Activated CD8-positive, alpha-beta T cell treated with anti-CD3 and anti-CD28 coated beads, Interleukin-2, amount 10 ng/mL, durations not matched to agents 7 days and 5 days (primary cell): Measurements from ENCODE around the gene NUBPL. TPM values are rescaled to one million over a fixed set of nuclear protein-coding genes. Genes with fewer than 3 reads are reported as not detected.

Experiments used
- ATAC-seq: fragments of 150-1000 bp; cut with Tn5 transposase; one replicate; pipeline ENCODE4 v1.10.0; 2021; ENCODE audit warnings: moderate library complexity
- CTCF ChIA-PET: fragments of 350-600 bp; sonication (Branson Sonifier 250); formaldehyde crosslinking; loops from one replicate; lab custom pipeline; 2021; ENCODE audit warnings: antibody characterized with exemption; lab: Charles Lee
- POLR2A ChIA-PET: fragments of 350-600 bp; sonication (Branson Sonifier 250); formaldehyde crosslinking; loops from one replicate; lab custom pipeline; 2021; ENCODE audit warnings: antibody characterized with exemption; lab: Charles Lee
- DNase-seq: peaks from one replicate; pipeline ENCODE4 v3.0.0-alpha.2; 2020
- H3K27ac Mint-ChIP-seq: one replicate; pipeline ENCODE4 v1.8.0; 2021; ENCODE audit warnings: mild to moderate bottlenecking, mixed read lengths
- H3K27me3 Mint-ChIP-seq: one replicate; pipeline ENCODE4 v1.8.0; 2021; ENCODE audit warnings: low read depth, mixed read lengths
- H3K36me3 Mint-ChIP-seq: one replicate; pipeline ENCODE4 v1.8.0; 2021; ENCODE audit warnings: low read depth, mixed read lengths
- H3K4me1 Mint-ChIP-seq: one replicate; pipeline ENCODE4 v1.8.0; 2021; ENCODE audit warnings: low read depth, mixed read lengths
- H3K4me3 Mint-ChIP-seq: one replicate; pipeline ENCODE4 v1.8.0; 2021; ENCODE audit warnings: mild to moderate bottlenecking, mixed read lengths
- H3K9me3 Mint-ChIP-seq: one replicate; pipeline ENCODE4 v1.8.0; 2022; ENCODE audit warnings: mixed read lengths; ENCODE audit not compliant: insufficient read depth
- total RNA-seq, 2 experiments: library from RNA; stranded (reverse); gene quantifications; one replicate each; pipeline ENCODE4 v1.2.3, GENCODE V29; 2021

The NUBPL gene
- 1 to 10 TPM; 5.8 to 8.6 TPM for total RNA-seq

DNA sequence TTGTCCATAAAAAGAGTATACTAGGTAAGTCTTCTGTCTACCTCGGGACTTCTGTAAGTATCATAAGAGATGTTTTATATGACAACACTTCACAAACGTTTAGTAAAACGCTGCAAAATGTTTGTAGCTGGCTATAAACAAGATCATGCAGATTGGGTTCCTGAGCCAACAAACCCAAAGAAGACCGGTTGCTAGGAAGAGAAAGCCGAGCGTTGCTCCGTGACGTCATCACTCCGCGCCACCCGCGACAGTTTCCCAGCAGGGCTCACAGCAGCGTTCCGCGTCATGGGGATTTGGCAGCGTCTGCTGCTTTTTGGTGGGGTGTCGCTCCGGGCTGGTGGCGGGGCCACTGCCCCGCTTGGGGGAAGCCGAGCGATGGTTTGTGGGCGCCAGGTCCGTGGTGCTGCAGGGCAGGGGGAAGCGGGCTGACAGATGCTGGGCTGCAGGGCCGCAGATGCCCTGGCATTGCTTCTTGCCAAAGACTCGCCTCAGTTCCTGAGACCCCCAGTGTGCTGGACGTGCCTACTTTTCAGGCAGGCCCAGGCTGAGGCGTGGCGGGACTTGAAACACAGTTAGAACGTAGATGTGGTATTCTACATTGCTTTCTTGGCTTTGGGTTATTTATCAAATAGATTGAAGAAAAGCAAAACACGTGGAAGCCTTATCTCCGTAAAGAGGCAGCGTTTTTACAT is at the start of gene NUBPL:
Gene NUBPL (plus strand): TSS at position 250 of the 692 bp plus-strand sequence. CDS start 36 bp downstream, at position 286.
- H3K9me3 Mint-ChIP-seq: no peaks in the 10 kb centered on the region
- peaks cover 11% of the 10 kb centered on the region for H3K27me3 Mint-ChIP-seq
- POLR2A ChIA-PET: interaction anchor here (1.0 kb wide), 1 partner anchor 104 kb away, joined by 3 read pairs; the partner anchor contains the start of gene DTD2
- peak; percentile 97 for ATAC-seq
- peak; percentile 98 for DNase-seq
- H3K27ac Mint-ChIP-seq: peak within 1 kb of the TSS; percentile 97
- peaks cover 3% of the 10 kb centered on the region for H3K36me3 Mint-ChIP-seq
- CTCF ChIA-PET: interaction anchor here (0.8 to 1.7 kb wide), 2 partner anchors 103 to 693 kb away, joined by 3 to 5 read pairs; no protein-coding TSS in a partner anchor
- H3K4me1 Mint-ChIP-seq: peaks cover 28% of the 10 kb centered on the region
- peak within 1 kb of the TSS; percentile 92 for H3K4me3 Mint-ChIP-seq

DNA sequence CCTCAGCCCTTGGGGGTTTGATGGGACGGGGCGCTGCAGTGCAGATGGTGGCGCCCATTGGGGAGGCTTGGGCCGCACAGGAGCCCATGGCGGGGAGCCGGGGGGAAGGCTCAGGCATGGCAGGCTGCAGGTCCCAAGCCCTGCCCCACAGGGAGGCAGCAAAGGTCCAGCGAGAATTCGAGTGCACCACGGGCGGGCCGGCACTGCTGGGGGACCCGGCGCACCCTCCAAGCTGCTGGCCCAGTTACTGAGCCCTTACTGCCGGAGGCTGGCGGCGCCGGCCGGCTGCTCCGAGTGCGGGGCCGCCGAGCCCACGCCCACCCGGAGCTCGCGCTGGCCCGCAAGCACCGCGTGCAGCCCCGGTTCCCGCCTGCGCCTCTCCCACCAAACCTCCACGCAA is 34.1 kb upstream of the NUBPL start:
- no peaks in the 10 kb centered on the region for H3K4me1 Mint-ChIP-seq
- POLR2A ChIA-PET: no interaction called here
- no peaks in the 10 kb centered on the region for H3K9me3 Mint-ChIP-seq
- no peaks in the 10 kb centered on the region for H3K27me3 Mint-ChIP-seq
- no peak for DNase-seq
- no peaks in the 10 kb centered on the region for H3K36me3 Mint-ChIP-seq
- ATAC-seq: no peak
- no peak overlapping the region for H3K4me3 Mint-ChIP-seq
- no peak overlapping the region for H3K27ac Mint-ChIP-seq
- CTCF ChIA-PET: interaction anchor here (0.9 kb wide), 1 partner anchor 10 kb away, joined by 3 read pairs; no protein-coding TSS in a partner anchor

- Mint-ChIP-seq H3K36me3 (no peaks in the 10 kb centered on the region), H3K9me3 (no peaks in the 10 kb centered on the region), H3K4me3 (no peak overlapping the region), H3K4me1 (no peaks in the 10 kb centered on the region), H3K27me3 (no peaks in the 10 kb centered on the region), H3K27ac (no peak overlapping the region)
- CTCF ChIA-PET: no interaction called here
- no peak for ATAC-seq
- no peak for DNase-seq
- POLR2A ChIA-PET: no interaction called here
Measured at GRCh38 chr14:31527546-31527945, 33.7 kb upstream of the NUBPL start.

GRCh38 chr14:31529053-31529452 is 32.2 kb upstream of the NUBPL start:
- CTCF ChIA-PET: no interaction called here

GRCh38 chr14:31530136-31530535 is 31.1 kb upstream of the NUBPL start:
- ChIA-PET CTCF (no interaction called here), POLR2A (no interaction called here)
- DNase-seq (no peak), ATAC-seq (no peak)
- H3K27me3 Mint-ChIP-seq: no peaks in the 10 kb centered on the region
- H3K27ac Mint-ChIP-seq: no peak overlapping the region
- no peaks in the 10 kb centered on the region for H3K36me3 Mint-ChIP-seq
- no peaks in the 10 kb centered on the region for H3K9me3 Mint-ChIP-seq
- no peak overlapping the region for H3K4me3 Mint-ChIP-seq
- no peaks in the 10 kb centered on the region for H3K4me1 Mint-ChIP-seq

More at GRCh38 chr14:31529053-31529452, 32.2 kb upstream of the NUBPL start:
- ATAC-seq (no peak), DNase-seq (no peak)
- H3K36me3 Mint-ChIP-seq: no peaks in the 10 kb centered on the region
- POLR2A ChIA-PET: no interaction called here
- H3K27me3 Mint-ChIP-seq: no peaks in the 10 kb centered on the region
- H3K4me3 Mint-ChIP-seq: no peak overlapping the region
- H3K27ac Mint-ChIP-seq: no peak overlapping the region
- H3K4me1 Mint-ChIP-seq: no peaks in the 10 kb centered on the region
- no peaks in the 10 kb centered on the region for H3K9me3 Mint-ChIP-seq

DNA sequence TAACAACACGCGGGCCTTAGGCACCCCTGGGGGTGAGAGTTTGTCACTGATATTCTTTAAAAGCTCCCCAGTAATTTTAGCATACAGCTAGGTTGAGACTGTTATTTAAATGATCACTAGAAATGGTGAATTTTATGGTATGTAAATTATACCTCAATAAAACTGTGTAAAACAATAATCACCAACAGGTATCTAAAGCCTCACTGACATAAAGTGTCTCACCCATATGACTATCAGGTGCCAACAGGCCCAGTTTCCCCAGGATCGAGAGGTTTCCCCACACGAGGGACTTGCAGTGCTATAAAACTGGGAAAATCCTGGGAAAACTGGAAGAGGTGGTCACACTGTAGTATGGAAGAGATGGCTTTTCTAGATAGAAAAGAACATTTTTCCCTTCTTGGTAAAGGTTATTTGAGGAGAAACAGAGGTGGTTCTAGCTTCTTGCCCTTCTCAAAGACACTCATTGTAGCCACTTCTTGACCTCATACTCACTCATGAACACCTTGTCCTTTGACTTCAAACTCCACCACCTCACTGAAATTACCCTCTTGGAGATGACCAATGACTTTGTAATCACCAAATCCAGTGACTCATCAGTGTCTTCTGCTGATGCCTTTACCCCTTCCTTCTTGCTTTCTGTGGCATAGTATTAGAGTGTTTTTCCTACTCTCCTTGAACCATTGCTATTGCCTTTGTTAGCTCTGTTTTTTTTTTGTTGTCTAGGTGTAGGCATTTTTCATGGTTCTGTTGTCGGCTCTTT is 24.8 kb upstream of the NUBPL start:
- ChIA-PET POLR2A (no interaction called here), CTCF (interaction anchor here (1.3 kb wide), 1 partner anchor 10 kb away, joined by 3 read pairs; no protein-coding TSS in a partner anchor)
- Mint-ChIP-seq H3K36me3 (no peaks in the 10 kb centered on the region), H3K4me3 (no peak overlapping the region), H3K9me3 (no peaks in the 10 kb centered on the region), H3K27ac (no peak overlapping the region), H3K27me3 (peaks cover 8% of the 10 kb centered on the region), H3K4me1 (no peaks in the 10 kb centered on the region)
- no peak for ATAC-seq
- DNase-seq: no peak

GRCh38 chr14:31541702-31542101 is 19.5 kb upstream of the NUBPL start:
- H3K4me3 Mint-ChIP-seq: no peak overlapping the region
- POLR2A ChIA-PET: no interaction called here
- ATAC-seq (no peak), DNase-seq (no peak)
- H3K36me3 Mint-ChIP-seq: no peaks in the 10 kb centered on the region
- H3K9me3 Mint-ChIP-seq: no peaks in the 10 kb centered on the region
- CTCF ChIA-PET: no interaction called here
- peaks cover 11% of the 10 kb centered on the region for H3K27me3 Mint-ChIP-seq
- no peak overlapping the region for H3K27ac Mint-ChIP-seq
- no peaks in the 10 kb centered on the region for H3K4me1 Mint-ChIP-seq

- Mint-ChIP-seq H3K36me3 (peaks cover 2% of the 10 kb centered on the region), H3K27ac (no peak overlapping the region), H3K4me1 (no peaks in the 10 kb centered on the region), H3K4me3 (no peak overlapping the region), H3K9me3 (no peaks in the 10 kb centered on the region), H3K27me3 (peaks cover 13% of the 10 kb centered on the region)
- ChIA-PET CTCF (no interaction called here), POLR2A (no interaction called here)
- ATAC-seq (no peak), DNase-seq (no peak)
Measured at GRCh38 chr14:31543969-31544799, 17.0 kb upstream of the NUBPL start.

DNA sequence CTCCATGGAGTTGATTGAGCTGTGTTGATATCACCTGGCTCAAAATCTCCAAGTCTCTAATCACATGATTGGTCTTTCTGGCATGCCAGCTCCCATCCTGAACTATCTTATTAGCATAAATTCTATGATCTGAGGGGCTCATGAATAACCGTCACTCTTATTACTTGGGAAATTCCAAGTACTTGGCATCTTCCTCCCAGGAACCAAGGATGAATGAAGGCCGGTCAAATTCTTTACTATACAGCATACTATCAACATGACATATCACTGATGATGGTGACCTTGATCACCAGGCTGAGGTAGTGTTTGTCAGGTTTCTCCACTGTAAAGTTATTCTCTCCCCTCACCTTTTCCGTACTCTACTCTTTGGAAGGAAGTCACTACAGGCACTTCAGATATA is 16.4 kb upstream of the NUBPL start:
- Mint-ChIP-seq H3K4me1 (no peaks in the 10 kb centered on the region), H3K27ac (no peak overlapping the region), H3K4me3 (no peak overlapping the region), H3K36me3 (peaks cover 2% of the 10 kb centered on the region), H3K27me3 (peaks cover 14% of the 10 kb centered on the region), H3K9me3 (no peaks in the 10 kb centered on the region)
- POLR2A ChIA-PET: no interaction called here
- DNase-seq (no peak), ATAC-seq (no peak)
- CTCF ChIA-PET: no interaction called here

GRCh38 chr14:31545328-31545727 is 15.9 kb upstream of the NUBPL start:
- ChIA-PET CTCF (no interaction called here), POLR2A (no interaction called here)
- H3K9me3 Mint-ChIP-seq: no peaks in the 10 kb centered on the region
- no peak overlapping the region for H3K4me3 Mint-ChIP-seq
- H3K36me3 Mint-ChIP-seq: peaks cover 2% of the 10 kb centered on the region
- ATAC-seq (no peak), DNase-seq (no peak)
- no peaks in the 10 kb centered on the region for H3K4me1 Mint-ChIP-seq
- H3K27me3 Mint-ChIP-seq: peaks cover 18% of the 10 kb centered on the region
- H3K27ac Mint-ChIP-seq: no peak overlapping the region

GRCh38 chr14:31549817-31550216 is 11.4 kb upstream of the NUBPL start:
- H3K4me1 Mint-ChIP-seq: no peaks in the 10 kb centered on the region
- POLR2A ChIA-PET: no interaction called here
- H3K9me3 Mint-ChIP-seq: no peaks in the 10 kb centered on the region
- H3K27me3 Mint-ChIP-seq: peaks cover 26% of the 10 kb centered on the region
- DNase-seq (no peak), ATAC-seq (no peak)
- CTCF ChIA-PET: no interaction called here
- no peak overlapping the region for H3K4me3 Mint-ChIP-seq
- H3K27ac Mint-ChIP-seq: no peak overlapping the region
- peaks cover 2% of the 10 kb centered on the region for H3K36me3 Mint-ChIP-seq
